ENCODE data around the gene EPHA2. TPM values are rescaled to one million over a fixed set of nuclear protein-coding genes. Genes with fewer than 3 reads are reported as not detected.
A peak's percentile ranks its signal among the peaks of the same experiment; 100 is the strongest.

EPHA2 gene
- total and polyA plus RNA-seq, 4 donors = 2.4 to 5.0 (median 4.0) TPM

DNA sequence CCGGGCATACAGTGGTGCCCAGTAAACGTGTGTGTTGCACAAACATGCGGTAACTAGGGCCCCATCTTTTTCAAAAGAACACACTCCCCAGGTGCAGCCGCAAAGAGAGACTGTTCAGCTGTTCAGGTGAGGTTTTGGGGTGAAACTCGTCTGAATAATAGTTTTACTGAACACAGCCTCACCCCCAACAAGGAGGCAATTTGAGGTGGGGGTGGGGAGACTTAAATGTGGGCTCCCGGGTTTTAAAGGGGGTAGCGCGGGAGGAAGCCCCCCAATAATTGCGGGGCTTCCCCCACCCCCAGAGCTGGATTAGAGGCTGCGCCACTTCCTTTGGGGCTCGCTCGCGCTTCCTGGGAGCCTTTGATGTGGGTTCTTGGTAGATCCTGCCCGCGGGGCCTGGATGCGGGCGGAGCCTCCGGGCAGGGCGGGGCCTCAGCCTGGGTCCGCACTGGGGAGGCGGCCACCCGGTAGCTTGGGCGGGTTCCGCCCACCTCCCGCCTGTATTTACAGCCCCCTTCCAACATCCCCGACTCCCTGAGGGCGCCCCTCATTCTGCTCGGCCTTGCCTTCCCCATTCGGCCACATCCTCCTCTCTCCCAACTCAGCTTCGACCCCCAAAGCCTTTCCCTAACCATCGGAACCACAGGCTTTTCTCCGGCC lies 6.4 kb upstream of the EPHA2 start:
- no peak overlapping the region for H3K27ac ChIP-seq (ENCODE audit: low read depth, low read length)
- WGBS (ENCODE audit: insufficient coverage) = 33% methylated on average over 17 of the region's 32 CpGs
- peaks cover 3% of the 10 kb centered on the region for H3K27me3 ChIP-seq (ENCODE audit: control insufficient read depth, insufficient read depth, low read length)
- H3K4me3 ChIP-seq (ENCODE audit: low read depth, low read length) = no peak overlapping the region
- no peaks in the 10 kb centered on the region for H3K36me3 ChIP-seq (ENCODE audit: control insufficient read depth, insufficient read depth, low read length)
- no peaks in the 10 kb centered on the region for H3K9me3 ChIP-seq (ENCODE audit: control insufficient read depth, insufficient read depth, low read length)
- no peak for DNase-seq (ENCODE audit: low read depth in 4 of 6, low spot score in 6 of 6)
- H3K4me1 ChIP-seq (ENCODE audit: control insufficient read depth, insufficient read depth, low read length) = peaks cover 4% of the 10 kb centered on the region

DNA sequence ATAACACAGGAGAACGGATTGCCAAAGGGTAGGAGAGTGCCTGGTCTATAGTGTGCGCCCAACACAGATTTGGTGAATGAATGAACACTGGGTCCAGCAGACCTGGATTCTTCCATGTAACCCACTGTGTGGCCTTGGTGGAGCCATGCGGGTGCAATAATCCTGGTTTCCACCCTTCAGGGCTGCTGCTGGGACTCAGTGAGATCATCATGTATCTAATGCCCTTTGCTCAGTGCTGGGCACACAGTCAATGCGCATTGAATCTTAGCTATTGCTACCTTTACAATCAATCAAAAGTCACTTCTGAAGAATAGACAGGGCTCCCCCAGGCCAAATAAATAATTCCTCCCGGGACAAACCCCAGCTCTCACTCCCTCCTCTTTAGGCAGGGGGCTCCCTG lies 5.8 kb upstream of the EPHA2 start:
- Histone ChIP-seq H3K36me3 (ENCODE audit: control insufficient read depth, insufficient read depth, low read length) (no peaks in the 10 kb centered on the region), H3K27me3 (ENCODE audit: control insufficient read depth, insufficient read depth, low read length) (peaks cover 3% of the 10 kb centered on the region), H3K27ac (ENCODE audit: low read depth, low read length) (no peak overlapping the region), H3K9me3 (ENCODE audit: control insufficient read depth, insufficient read depth, low read length) (no peaks in the 10 kb centered on the region), H3K4me3 (ENCODE audit: low read depth, low read length) (no peak overlapping the region), H3K4me1 (ENCODE audit: control insufficient read depth, insufficient read depth, low read length) (no peaks in the 10 kb centered on the region)
- WGBS (ENCODE audit: insufficient coverage) = 76% methylated on average over 5 of the region's 5 CpGs
- DNase-seq (ENCODE audit: low read depth in 4 of 6, low spot score in 6 of 6) = no peak

DNA sequence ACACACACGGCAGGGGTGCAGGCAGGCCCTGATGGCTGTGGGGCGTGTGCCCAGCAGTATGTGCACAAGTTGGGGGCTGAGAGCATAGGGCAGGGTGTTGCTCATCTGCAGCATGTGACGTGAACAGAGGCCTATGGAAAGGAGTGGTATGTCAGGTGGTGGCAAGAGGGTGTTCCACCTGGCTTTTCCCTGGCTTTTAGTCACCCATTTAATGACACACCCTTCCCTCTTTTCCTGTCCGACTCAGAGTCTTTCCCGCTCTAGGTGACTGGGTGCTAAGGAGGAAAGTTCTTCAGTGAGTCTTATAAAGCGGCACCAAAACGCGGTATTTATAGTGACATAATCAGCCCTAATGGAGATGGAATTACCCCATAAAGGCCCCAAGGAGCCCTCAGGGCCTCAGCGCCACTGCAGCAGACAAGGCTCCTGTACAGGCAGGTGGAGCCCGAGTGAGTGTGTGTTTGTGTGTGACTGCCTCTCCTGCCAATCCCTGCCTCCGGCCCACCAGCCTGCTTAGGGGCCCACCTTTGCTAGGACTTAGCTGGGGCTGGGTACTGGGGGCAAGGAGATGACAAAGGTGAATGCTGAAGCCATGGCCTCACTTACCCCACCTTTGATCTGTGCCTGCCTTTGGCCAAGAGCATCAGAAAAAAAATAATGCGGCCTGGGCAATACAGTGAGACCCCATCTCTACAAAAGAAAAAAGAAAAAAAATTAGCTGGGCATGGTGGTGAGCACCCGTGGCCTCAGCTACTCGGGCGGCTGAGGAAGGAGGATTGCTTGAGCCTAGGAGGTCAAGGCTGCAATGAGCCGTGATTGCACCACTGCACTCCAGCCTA lies 3.3 kb upstream of the EPHA2 start:
- Histone ChIP-seq H3K4me1 (ENCODE audit: control insufficient read depth, insufficient read depth, low read length) (peaks cover 20% of the 10 kb centered on the region), H3K27me3 (ENCODE audit: control insufficient read depth, insufficient read depth, low read length) (peaks cover 16% of the 10 kb centered on the region), H3K27ac (ENCODE audit: low read depth, low read length) (no peak overlapping the region), H3K9me3 (ENCODE audit: control insufficient read depth, insufficient read depth, low read length) (no peaks in the 10 kb centered on the region), H3K4me3 (ENCODE audit: low read depth, low read length) (no peak overlapping the region), H3K36me3 (ENCODE audit: control insufficient read depth, insufficient read depth, low read length) (no peaks in the 10 kb centered on the region)
- WGBS (ENCODE audit: insufficient coverage) = 89% methylated on average over 8 of the region's 16 CpGs
- no peak for DNase-seq (ENCODE audit: low read depth in 4 of 6, low spot score in 6 of 6)

DNA sequence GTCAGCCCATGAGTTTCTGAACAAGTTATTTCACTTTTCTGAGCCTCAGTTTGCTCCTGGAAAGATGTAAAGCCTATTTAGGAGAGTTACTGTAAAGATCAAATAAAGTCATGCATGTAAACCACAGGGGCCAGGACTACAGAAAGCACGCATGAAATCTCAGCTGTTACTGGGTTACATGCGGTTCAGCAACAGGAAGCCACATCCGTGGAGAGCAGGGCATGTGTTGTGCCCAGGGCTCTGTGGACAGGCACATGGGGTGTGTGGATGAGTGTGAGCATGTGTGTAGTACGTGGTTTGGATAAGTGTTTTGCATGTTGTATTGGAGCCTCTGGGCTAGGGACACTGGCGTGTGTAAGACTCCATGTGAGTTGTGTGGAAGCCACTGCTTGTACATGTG lies 2.2 kb upstream of the EPHA2 start:
- WGBS (ENCODE audit: insufficient coverage) = 91% methylated on average over 5 of the region's 5 CpGs
- DNase-seq (ENCODE audit: low read depth in 4 of 6, low spot score in 6 of 6) = no peak

DNA sequence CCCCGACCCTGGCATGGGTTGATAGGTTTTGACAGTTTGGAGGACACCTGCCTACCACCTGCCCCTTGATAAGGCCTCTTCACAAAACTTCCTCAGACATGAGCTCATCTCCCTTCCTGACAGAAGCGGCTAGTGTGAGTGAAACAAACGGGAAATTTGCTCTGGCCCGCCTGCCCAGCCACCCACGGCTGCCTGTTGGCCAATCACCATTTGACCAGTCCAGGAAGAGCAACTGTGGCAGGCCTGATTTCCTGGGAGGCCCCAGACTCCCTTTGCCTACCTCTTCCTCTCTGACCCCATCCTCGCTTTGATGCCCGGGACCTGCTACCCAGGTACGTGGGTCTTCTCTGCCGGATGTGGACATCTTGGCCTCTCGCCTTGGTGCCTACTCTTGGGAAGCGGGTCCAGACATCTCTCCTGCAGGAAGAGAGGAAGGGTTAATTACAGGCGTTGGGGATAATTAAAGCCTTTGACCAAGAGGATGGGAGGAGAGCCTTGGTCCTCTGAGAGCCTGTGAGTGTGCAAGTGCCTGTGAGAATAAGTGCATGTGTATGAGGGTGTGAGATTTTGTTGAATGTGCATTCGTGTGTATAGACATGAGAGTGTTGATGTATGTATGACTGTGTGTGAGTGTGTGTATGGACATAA lies 1.1 kb upstream of the EPHA2 start:
- WGBS (ENCODE audit: insufficient coverage) = 79% methylated on average over 11 of the region's 13 CpGs

More for the DNA sequence above, 2.2 kb upstream of the EPHA2 start:
- H3K9me3 ChIP-seq (ENCODE audit: control insufficient read depth, insufficient read depth, low read length) = no peaks in the 10 kb centered on the region
- H3K27me3 ChIP-seq (ENCODE audit: control insufficient read depth, insufficient read depth, low read length) = peaks cover 27% of the 10 kb centered on the region
- H3K4me1 ChIP-seq (ENCODE audit: control insufficient read depth, insufficient read depth, low read length) = peaks cover 32% of the 10 kb centered on the region
- no peak overlapping the region for H3K27ac ChIP-seq (ENCODE audit: low read depth, low read length)
- H3K36me3 ChIP-seq (ENCODE audit: control insufficient read depth, insufficient read depth, low read length) = no peaks in the 10 kb centered on the region
- no peak overlapping the region for H3K4me3 ChIP-seq (ENCODE audit: low read depth, low read length)

DNA sequence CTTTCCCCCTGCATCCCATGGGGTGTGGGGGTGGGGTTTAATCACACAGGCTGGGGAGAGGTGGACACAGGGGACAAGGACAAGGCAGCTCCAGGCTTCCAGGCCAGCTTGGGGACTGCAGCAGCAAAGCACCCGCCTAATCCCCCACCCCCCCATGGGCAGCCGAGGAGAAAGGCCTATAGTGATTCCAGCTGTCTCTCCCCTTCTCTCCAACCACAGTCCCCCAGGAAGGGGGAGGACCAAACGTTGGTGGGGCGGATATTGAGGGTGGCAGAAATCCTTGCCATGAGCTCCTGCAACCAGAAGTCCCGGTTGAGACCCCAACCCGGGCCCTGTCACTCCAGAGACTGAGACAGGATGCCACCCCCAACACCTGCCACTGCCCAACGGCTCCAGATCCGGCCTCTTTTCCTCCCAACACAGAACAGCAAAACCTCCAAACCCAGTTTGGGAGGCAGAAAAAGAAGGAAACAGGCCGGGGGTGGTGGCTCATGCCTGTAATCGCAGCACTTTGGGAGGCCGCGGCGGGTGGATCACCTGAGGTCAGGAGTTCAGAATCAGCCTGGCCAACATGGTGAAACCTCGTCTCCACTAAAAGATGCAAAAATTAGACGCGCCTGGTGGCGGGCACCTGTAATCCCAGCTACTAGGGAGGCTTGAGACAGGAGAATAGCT lies 1.7 kb downstream of the EPHA2 start:
- peak overlapping the region; percentile 84 for H3K27ac ChIP-seq (ENCODE audit: low read depth, low read length)
- DNase-seq (ENCODE audit: low read depth in 4 of 6, low spot score in 6 of 6) = no peak
- H3K9me3 ChIP-seq (ENCODE audit: control insufficient read depth, insufficient read depth, low read length) = no peaks in the 10 kb centered on the region
- H3K27me3 ChIP-seq (ENCODE audit: control insufficient read depth, insufficient read depth, low read length) = peaks cover 30% of the 10 kb centered on the region
- 52% methylated on average over 13 of the region's 17 CpGs for WGBS (ENCODE audit: insufficient coverage)
- peaks cover 62% of the 10 kb centered on the region for H3K4me1 ChIP-seq (ENCODE audit: control insufficient read depth, insufficient read depth, low read length)
- peak overlapping the region; percentile 68 for H3K4me3 ChIP-seq (ENCODE audit: low read depth, low read length)
- peaks cover 3% of the 10 kb centered on the region for H3K36me3 ChIP-seq (ENCODE audit: control insufficient read depth, insufficient read depth, low read length)

More for the DNA sequence above, 1.1 kb upstream of the EPHA2 start:
- H3K27me3 ChIP-seq (ENCODE audit: control insufficient read depth, insufficient read depth, low read length) = peaks cover 30% of the 10 kb centered on the region
- peak overlapping the region; percentile 79 for H3K27ac ChIP-seq (ENCODE audit: low read depth, low read length)
- peaks cover 41% of the 10 kb centered on the region for H3K4me1 ChIP-seq (ENCODE audit: control insufficient read depth, insufficient read depth, low read length)
- H3K9me3 ChIP-seq (ENCODE audit: control insufficient read depth, insufficient read depth, low read length) = no peaks in the 10 kb centered on the region
- no peaks in the 10 kb centered on the region for H3K36me3 ChIP-seq (ENCODE audit: control insufficient read depth, insufficient read depth, low read length)
- no peak for DNase-seq (ENCODE audit: low read depth in 4 of 6, low spot score in 6 of 6)
- no peak overlapping the region for H3K4me3 ChIP-seq (ENCODE audit: low read depth, low read length)

DNA sequence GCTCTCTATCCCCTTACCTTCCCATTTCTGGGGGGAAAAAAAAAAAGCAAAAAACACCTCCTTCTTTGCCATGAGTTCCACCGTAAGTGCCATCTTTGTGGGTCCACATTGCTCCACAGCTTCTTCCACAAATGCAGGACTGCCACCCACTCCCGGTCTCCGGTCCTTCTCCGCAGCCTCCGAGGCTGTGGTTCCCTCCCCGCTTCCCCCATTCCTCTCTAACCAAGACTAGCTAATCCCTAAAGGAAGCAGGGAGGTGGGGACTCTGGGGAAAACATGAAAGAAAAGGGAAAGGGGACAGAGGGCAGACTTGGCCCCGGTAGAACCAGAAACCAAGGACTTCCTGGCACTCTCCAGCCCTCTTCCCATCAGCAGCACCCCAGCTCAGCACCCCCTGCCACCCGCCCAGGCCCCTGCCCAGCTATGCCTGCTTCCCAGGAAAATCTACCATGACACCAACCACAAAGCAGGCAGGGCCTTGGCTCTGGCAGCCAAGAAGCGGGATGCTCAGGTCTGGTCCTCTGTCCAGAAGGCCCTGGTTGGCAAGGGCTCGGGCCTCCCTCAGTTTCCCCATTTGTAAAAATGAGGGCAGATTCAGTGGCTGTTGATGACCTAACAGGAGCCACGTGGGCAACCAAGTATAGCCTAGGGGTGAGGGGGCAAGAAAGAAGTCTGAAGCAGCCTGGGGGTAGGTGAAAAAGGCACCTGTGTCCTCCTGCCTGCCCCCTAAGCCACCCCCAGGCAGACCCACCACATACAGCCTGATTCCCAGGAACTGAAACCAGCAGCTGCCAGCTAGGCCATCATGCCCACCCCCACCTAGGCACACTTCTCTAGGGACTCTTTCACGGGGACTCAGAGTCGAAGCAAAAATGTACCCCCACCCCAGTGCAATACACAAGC lies 2.5 kb downstream of the EPHA2 start:
- H3K4me1 ChIP-seq (ENCODE audit: control insufficient read depth, insufficient read depth, low read length) = peaks cover 65% of the 10 kb centered on the region
- DNase-seq (ENCODE audit: low read depth in 4 of 6, low spot score in 6 of 6) = no peak
- no peaks in the 10 kb centered on the region for H3K9me3 ChIP-seq (ENCODE audit: control insufficient read depth, insufficient read depth, low read length)
- peak overlapping the region; percentile 68 for H3K4me3 ChIP-seq (ENCODE audit: low read depth, low read length)
- peaks cover 30% of the 10 kb centered on the region for H3K27me3 ChIP-seq (ENCODE audit: control insufficient read depth, insufficient read depth, low read length)
- peaks cover 6% of the 10 kb centered on the region for H3K36me3 ChIP-seq (ENCODE audit: control insufficient read depth, insufficient read depth, low read length)
- H3K27ac ChIP-seq (ENCODE audit: low read depth, low read length) = peak overlapping the region; percentile 84
- WGBS (ENCODE audit: insufficient coverage) = 70% methylated on average over 5 of the region's 13 CpGs

DNA sequence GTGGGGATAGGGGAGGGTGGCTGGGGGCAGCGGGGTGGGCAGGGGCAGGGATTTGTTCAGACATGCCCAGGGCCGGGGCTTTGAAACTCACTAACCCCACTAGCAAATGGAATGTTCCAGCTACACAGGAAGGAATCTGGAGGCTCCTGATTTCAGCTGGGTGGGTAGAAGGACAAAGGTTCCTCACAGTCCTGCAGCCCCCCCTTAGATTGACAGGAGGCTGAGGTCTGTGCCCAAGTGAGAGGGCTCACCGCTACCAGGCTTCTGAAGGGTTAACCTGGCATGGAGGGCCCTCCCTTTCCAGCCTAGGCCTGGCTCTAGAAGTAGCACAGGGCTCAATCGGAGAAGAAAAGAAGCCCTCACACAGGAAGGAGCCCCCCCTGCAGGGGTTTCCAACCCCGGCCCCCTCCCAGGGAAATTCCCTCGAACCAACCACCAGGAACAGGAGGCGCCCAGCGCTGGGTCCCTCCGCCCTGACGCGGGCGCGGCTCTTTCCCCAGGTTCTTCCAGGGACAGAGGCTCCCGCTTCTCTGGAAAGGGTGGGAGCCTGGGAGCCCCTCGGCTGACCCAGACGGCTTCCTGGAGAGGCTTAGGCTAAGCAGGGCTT lies 3.3 kb downstream of the EPHA2 start:
- H3K27ac ChIP-seq (ENCODE audit: low read depth, low read length) = peak overlapping the region; percentile 84
- H3K4me3 ChIP-seq (ENCODE audit: low read depth, low read length) = peak overlapping the region; percentile 68
- H3K36me3 ChIP-seq (ENCODE audit: control insufficient read depth, insufficient read depth, low read length) = peaks cover 9% of the 10 kb centered on the region
- WGBS (ENCODE audit: insufficient coverage) = 71% methylated on average over 10 of the region's 16 CpGs
- H3K9me3 ChIP-seq (ENCODE audit: control insufficient read depth, insufficient read depth, low read length) = no peaks in the 10 kb centered on the region
- H3K4me1 ChIP-seq (ENCODE audit: control insufficient read depth, insufficient read depth, low read length) = peaks cover 67% of the 10 kb centered on the region
- no peak for DNase-seq (ENCODE audit: low read depth in 4 of 6, low spot score in 6 of 6)
- peaks cover 30% of the 10 kb centered on the region for H3K27me3 ChIP-seq (ENCODE audit: control insufficient read depth, insufficient read depth, low read length)

Data from spinal cord (tissue), 10 donors.